Lower lobe of right lung (tissue), 2 donors: ENCODE measurements around the gene SPOUT1. TPM values are rescaled to one million over a fixed set of nuclear protein-coding genes. Genes with fewer than 3 reads are reported as not detected.
A peak's percentile ranks its signal among the peaks of the same experiment; 100 is the strongest.

ENCODE experiments used
- ATAC-seq, 2 donors: fragments of 200-7000 bp; cut with Tn5 transposase; one replicate each; pipeline ENCODE4 v1.9.1; 2020 to 2022; ENCODE audit warnings: mild to moderate bottlenecking in 2 of 2, moderate library complexity in 2 of 2
- DNase-seq: peaks from one replicate; pipeline ENCODE4 v3.0.0-alpha.2; 2020
- H3K27ac ChIP-seq: fragments of 200-600 bp; one replicate; pipeline ENCODE4 v1.8.0; 2022
- H3K27me3 ChIP-seq: fragments of 200-600 bp; one replicate; pipeline ENCODE4 v1.8.0; 2022; ENCODE audit warnings: low read depth
- H3K36me3 ChIP-seq: fragments of 200-600 bp; one replicate; pipeline ENCODE4 v1.8.0; 2022; ENCODE audit warnings: mild to moderate bottlenecking
- H3K4me1 ChIP-seq: fragments of 200-600 bp; one replicate; pipeline ENCODE4 v1.8.0; 2022
- H3K4me3 ChIP-seq: fragments of 200-600 bp; one replicate; pipeline ENCODE4 v1.8.0; 2022; ENCODE audit warnings: mild to moderate bottlenecking
- H3K9me3 ChIP-seq: fragments of 200-600 bp; one replicate; pipeline ENCODE4 v1.8.0; 2022
- intact Hi-C: fragments of 100-400 bp; cut with DNase I; formaldehyde crosslinking; loops from one replicate; pipeline ENCODE4 v1.11.0; 2022
- total RNA-seq: library from RNA; stranded (reverse); fragmentation: NEBNext Ultra II Directional; extraction: Animal tissue kit (Norgen Biotek cat#: 25700); gene quantifications from one replicate; pipeline ENCODE4 v1.2.1, GENCODE V29; 2021
- TF ChIP-seq, protein P1 (sequence below): fragments of 200-600 bp; IDR thresholded peaks from one replicate; pipeline ENCODE4 v1.8.0; 2022; ENCODE audit warnings: antibody characterized with exemption, mild to moderate bottlenecking
- donor health status: DM: no; HTN: yes; CAD: no; lungs with severe emphysema.

SPOUT1 gene
- total RNA-seq, 1 donor from 2014 or later: 32.1 TPM

GRCh38 chr9:128774804-128775203 is 54.8 kb downstream of the SPOUT1 start:
- TF ChIP-seq, protein P1, sequence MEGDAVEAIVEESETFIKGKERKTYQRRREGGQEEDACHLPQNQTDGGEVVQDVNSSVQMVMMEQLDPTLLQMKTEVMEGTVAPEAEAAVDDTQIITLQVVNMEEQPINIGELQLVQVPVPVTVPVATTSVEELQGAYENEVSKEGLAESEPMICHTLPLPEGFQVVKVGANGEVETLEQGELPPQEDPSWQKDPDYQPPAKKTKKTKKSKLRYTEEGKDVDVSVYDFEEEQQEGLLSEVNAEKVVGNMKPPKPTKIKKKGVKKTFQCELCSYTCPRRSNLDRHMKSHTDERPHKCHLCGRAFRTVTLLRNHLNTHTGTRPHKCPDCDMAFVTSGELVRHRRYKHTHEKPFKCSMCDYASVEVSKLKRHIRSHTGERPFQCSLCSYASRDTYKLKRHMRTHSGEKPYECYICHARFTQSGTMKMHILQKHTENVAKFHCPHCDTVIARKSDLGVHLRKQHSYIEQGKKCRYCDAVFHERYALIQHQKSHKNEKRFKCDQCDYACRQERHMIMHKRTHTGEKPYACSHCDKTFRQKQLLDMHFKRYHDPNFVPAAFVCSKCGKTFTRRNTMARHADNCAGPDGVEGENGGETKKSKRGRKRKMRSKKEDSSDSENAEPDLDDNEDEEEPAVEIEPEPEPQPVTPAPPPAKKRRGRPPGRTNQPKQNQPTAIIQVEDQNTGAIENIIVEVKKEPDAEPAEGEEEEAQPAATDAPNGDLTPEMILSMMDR: no peak
- peaks cover 6% of the 10 kb centered on the region for H3K9me3 ChIP-seq
- H3K27me3 ChIP-seq: no peaks in the 10 kb centered on the region
- DNase-seq: no peak
- H3K4me1 ChIP-seq: peaks cover 20% of the 10 kb centered on the region
- no peak overlapping the region for H3K27ac ChIP-seq
- no peak overlapping the region for H3K4me3 ChIP-seq
- intact Hi-C loops: no loop called here
- no peak for ATAC-seq
- H3K36me3 ChIP-seq: no peaks in the 10 kb centered on the region

DNA sequence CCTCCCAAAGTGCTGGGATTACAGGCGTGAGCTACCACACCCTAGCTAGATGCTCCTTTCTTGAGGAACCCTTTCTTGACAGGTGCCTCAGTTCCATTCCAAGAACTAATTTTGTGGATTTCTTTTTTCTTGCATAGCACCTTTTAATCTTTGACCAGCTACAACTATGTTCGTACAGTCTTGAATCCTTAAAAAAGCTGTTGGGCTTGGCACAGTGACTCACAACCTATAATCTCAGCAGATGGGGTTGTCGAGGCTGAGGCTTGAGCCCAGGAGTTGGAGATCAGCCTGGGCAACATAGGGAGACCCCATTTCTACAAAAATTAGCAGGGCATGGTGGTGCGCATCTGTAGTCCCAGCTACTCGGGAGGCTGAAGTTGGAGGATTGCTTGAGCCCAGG is 56.5 kb downstream of the SPOUT1 start:
- ATAC-seq (no peak), DNase-seq (no peak)
- Histone ChIP-seq H3K27ac (no peak overlapping the region), H3K9me3 (peaks cover 6% of the 10 kb centered on the region), H3K36me3 (peaks cover under 1% of the 10 kb centered on the region), H3K27me3 (no peaks in the 10 kb centered on the region), H3K4me3 (no peak overlapping the region), H3K4me1 (peaks cover 24% of the 10 kb centered on the region)
- TF ChIP-seq, protein P1: no peak
- intact Hi-C loops: no loop called here

GRCh38 chr9:128771745-128772519 is 57.7 kb downstream of the SPOUT1 start, which contains the start of gene ZER1:
Gene ZER1, minus strand, starts transcription at chr9:128771927. Its CDS starts 16,362 bp downstream, at chr9:128755565.
- TF ChIP-seq, protein P1: no peak
- Histone ChIP-seq H3K27ac (peak within 1 kb of the TSS; percentile 94), H3K9me3 (peaks cover 6% of the 10 kb centered on the region), H3K4me1 (peaks cover 24% of the 10 kb centered on the region), H3K36me3 (peaks cover 9% of the 10 kb centered on the region), H3K4me3 (peak within 1 kb of the TSS; percentile 90), H3K27me3 (no peaks in the 10 kb centered on the region)
- ATAC-seq (peak; percentile 98), DNase-seq (peak; percentile 97)
- intact Hi-C loops: no loop called here

- no peak for DNase-seq
- peak; percentile 49 to 58 for ATAC-seq
- intact Hi-C loops: no loop called here
- TF ChIP-seq, protein P1: no peak
- Histone ChIP-seq H3K4me3 (peak overlapping the region; percentile 90), H3K4me1 (peaks cover 24% of the 10 kb centered on the region), H3K9me3 (peaks cover 4% of the 10 kb centered on the region), H3K27me3 (no peaks in the 10 kb centered on the region), H3K36me3 (peaks cover 9% of the 10 kb centered on the region), H3K27ac (peak overlapping the region; percentile 94)
Observed at GRCh38 chr9:128771094-128771721, 58.4 kb downstream of the SPOUT1 start.

DNA sequence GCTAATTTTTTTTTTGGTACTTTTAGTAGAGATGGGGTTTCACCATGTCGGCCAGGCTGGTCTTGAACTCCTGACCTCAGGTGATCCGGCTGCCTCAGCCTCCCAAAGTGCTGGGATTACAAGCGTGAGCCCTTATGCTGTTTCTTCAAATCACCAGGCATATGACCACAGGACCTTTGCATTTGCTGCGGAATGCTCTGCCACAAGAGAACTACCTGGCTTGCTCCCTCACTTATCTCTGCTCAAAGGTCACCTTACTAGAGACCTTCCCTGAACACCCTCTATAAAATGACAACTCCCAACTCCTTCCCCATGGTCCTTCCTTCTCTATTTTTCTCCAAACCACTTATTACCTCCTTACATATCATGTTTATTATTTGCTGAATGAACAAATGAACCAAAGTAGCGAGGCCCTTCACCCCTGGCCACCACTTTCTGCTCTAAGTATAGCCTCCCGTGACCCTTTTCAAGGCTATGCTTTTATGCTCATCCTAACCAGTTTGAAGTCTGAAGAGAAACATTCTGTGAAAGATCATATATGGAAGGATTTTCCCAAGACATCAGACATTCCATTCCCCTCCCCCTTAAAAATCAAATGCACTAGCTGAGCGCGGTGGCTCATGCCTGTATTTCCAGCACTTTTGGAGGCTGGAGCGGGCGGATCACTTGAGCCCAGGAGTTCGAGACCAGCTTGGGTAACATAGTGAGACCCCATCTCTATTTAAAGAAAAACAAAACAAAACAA is 59.1 kb downstream of the SPOUT1 start:
- DNase-seq: no peak
- Histone ChIP-seq H3K27ac (peak overlapping the region; percentile 94), H3K27me3 (no peaks in the 10 kb centered on the region), H3K36me3 (peaks cover 9% of the 10 kb centered on the region), H3K4me1 (peaks cover 24% of the 10 kb centered on the region), H3K9me3 (no peaks in the 10 kb centered on the region), H3K4me3 (peak overlapping the region; percentile 90)
- TF ChIP-seq, protein P1: no peak
- intact Hi-C loops: no loop called here
- no peak for ATAC-seq
